ENCODE results near the gene NCKAP5. TPM values are rescaled to one million over a fixed set of nuclear protein-coding genes. Genes with fewer than 3 reads are reported as not detected.

The NCKAP5 gene
- polyA plus RNA-seq, 2 of the 4 experiments (the other 2 are of a cell fraction), result 3.0 to 4.1 TPM

DNA sequence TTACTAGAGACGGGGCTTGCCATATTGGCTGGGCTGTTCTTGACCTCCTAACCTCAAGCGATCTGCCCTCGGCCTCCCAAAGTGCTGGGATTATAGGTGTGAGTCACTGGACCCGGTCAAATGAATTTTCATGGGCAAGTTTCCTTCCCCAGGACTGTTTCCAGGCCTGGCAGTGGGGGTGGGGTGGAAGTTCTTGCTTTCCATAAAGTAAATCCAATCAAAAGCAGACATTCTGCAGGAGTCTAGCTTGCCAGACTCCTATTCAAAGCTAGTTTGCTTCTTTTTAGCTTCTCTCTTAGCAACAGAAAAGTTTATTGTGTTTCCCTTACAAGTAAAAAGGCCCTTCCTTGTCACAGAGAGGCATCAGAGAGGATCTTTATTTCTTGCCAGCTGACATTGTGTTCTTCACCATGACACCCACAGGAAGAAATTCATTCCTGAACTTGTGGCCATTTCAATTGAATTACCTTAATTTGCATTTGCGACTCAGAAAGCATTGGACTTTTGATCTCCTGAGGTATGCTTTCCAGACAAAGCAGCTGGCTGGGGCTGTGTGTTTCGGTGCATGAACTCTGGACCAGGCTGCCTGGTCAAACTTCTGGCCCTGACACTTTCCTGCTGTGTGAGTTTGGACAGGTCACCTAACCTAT lies 936.1 kb downstream of the NCKAP5 start (continued):
- TF ChIP-seq, protein P1, sequence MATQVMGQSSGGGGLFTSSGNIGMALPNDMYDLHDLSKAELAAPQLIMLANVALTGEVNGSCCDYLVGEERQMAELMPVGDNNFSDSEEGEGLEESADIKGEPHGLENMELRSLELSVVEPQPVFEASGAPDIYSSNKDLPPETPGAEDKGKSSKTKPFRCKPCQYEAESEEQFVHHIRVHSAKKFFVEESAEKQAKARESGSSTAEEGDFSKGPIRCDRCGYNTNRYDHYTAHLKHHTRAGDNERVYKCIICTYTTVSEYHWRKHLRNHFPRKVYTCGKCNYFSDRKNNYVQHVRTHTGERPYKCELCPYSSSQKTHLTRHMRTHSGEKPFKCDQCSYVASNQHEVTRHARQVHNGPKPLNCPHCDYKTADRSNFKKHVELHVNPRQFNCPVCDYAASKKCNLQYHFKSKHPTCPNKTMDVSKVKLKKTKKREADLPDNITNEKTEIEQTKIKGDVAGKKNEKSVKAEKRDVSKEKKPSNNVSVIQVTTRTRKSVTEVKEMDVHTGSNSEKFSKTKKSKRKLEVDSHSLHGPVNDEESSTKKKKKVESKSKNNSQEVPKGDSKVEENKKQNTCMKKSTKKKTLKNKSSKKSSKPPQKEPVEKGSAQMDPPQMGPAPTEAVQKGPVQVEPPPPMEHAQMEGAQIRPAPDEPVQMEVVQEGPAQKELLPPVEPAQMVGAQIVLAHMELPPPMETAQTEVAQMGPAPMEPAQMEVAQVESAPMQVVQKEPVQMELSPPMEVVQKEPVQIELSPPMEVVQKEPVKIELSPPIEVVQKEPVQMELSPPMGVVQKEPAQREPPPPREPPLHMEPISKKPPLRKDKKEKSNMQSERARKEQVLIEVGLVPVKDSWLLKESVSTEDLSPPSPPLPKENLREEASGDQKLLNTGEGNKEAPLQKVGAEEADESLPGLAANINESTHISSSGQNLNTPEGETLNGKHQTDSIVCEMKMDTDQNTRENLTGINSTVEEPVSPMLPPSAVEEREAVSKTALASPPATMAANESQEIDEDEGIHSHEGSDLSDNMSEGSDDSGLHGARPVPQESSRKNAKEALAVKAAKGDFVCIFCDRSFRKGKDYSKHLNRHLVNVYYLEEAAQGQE (IDR thresholded peaks at IDR 0.05), result no peak
- TF ChIP-seq HOXB5 (CRISPR knock-in tag; IDR thresholded peaks at IDR 0.05), result no peak
- TF ChIP-seq SMC3 (IDR thresholded peaks at IDR 0.05), result no peak
- no peak for TF ChIP-seq ZC3H11A (IDR thresholded peaks at IDR 0.05)
- no peak for TF ChIP-seq RAD21 (conservative IDR thresholded peaks at IDR 0.05 in 1 of 2, IDR thresholded peaks at IDR 0.05 in 1 of 2)
- no peak for TF ChIP-seq PHF8 (IDR thresholded peaks at IDR 0.05; ENCODE audit: borderline replicate concordance, low read depth)

DNA sequence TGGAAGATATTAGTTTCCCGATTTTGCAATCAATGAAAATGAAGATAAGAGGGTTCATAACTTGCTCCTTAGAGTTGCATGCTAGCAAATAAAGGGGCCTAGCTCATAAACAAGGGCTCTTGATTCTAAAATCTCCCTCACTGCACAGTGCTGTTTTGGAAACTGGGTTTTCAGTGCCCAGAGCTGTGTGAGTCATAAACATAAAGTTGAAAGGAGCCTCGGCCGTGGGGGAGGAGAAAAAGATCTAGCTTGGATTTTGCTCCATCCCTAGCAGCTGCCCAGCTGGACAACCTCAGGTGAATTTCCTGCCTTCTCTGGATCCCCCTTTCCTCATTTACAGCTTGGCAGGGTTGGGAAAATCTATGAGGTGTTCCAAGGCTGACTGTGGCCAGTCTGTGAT lies 940.7 kb downstream of the NCKAP5 start:
- H3K4me2 ChIP-seq, result no peak overlapping the region

DNA sequence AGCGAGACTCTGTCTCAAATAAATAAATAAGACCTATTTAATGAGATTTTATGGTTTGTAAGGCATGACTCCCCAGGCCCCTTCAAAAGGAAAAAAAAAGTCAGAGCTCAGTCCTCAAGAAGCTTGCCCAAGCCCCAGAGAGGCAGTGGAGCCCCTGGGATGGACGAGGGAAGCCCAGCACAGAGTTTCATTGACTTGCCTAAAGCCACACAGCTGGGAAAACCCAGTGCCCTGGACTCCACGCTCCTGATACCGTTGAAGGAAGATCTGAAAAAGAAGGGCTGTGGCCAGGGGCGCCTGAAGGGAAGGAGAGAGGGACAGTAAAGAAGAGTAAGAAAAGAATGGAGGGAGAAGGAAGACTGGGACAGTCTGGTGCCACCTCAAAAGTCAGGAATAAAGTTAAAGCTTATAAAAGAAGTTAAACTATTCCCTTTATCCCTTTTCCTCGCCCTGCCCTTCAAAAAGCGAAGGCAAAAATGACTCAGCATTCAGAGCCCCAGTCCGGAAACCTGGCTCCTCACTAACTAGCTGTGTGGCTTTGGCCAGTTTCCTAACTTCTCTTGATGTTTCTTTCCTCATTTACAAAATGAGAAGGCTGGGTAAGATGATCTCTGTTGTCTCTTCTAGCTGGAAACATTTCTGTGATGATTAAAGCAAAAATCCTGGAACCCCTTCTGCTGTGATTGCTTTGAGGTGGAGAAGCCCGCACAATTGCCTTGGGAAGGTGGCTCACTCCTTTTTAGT lies 945.0 kb downstream of the NCKAP5 start:
- no peak overlapping the region for H3K4me3 ChIP-seq
- TF ChIP-seq PHF8 (IDR thresholded peaks at IDR 0.05; ENCODE audit: borderline replicate concordance, low read depth) (no peak), TP53 (CRISPR knock-in tag; IDR thresholded peaks at IDR 0.05) (no peak), NPAS2 (CRISPR knock-in tag; IDR thresholded peaks at IDR 0.05; ENCODE audit: borderline replicate concordance) (no peak), CHD4 (IDR thresholded peaks at IDR 0.05; ENCODE audit: borderline replicate concordance) (no peak), POLR2AphosphoS2 (conservative IDR thresholded peaks at IDR 0.05; ENCODE audit: low read length) (no peak), HOXA7 (CRISPR knock-in tag; IDR thresholded peaks at IDR 0.05) (no peak), ZC3H11A (IDR thresholded peaks at IDR 0.05) (no peak), EHMT2 (IDR thresholded peaks at IDR 0.05; ENCODE audit: low read depth) (no peak), MYC (IDR thresholded peaks at IDR 0.05; ENCODE audit: borderline replicate concordance, low read length) (no peak)
- TF ChIP-seq, protein P2, sequence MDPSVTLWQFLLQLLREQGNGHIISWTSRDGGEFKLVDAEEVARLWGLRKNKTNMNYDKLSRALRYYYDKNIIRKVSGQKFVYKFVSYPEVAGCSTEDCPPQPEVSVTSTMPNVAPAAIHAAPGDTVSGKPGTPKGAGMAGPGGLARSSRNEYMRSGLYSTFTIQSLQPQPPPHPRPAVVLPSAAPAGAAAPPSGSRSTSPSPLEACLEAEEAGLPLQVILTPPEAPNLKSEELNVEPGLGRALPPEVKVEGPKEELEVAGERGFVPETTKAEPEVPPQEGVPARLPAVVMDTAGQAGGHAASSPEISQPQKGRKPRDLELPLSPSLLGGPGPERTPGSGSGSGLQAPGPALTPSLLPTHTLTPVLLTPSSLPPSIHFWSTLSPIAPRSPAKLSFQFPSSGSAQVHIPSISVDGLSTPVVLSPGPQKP (IDR thresholded peaks at IDR 0.05; ENCODE audit: low read depth, low read length), result no peak
- TF ChIP-seq, protein P3, sequence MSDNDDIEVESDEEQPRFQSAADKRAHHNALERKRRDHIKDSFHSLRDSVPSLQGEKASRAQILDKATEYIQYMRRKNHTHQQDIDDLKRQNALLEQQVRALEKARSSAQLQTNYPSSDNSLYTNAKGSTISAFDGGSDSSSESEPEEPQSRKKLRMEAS (IDR thresholded peaks at IDR 0.05), result no peak
- 85% methylated on average over 9 of the region's 9 CpGs for WGBS (ENCODE audit: missing lambda C conversion rate)
- peaks cover 19% of the 10 kb centered on the region; the same call in 2 of the 3 replicates for H3K4me1 ChIP-seq
- DNase-seq (ENCODE audit: low read depth in 1 of 2, low spot score in 1 of 2), result no peak
- ATAC-seq, result no peak
- H3K27ac ChIP-seq, result peak overlapping the region; percentile 44 to 77; a peak in 4 of 6 replicates
- ChIA-PET POLR2A (no interaction called here), CTCF (interaction anchor here (1.6 kb wide), 1 partner anchor 57 kb away, joined by 3 read pairs; no protein-coding TSS in a partner anchor)
- FAIRE-seq, result no peak
- H3K4me2 ChIP-seq, result peak overlapping the region; percentile 9; the same call in 1 of the 3 replicates
- no peaks in the 10 kb centered on the region for H3K9me3 ChIP-seq

More for the DNA sequence above, 940.7 kb downstream of the NCKAP5 start:
- CTCF ChIA-PET, result no interaction called here
- no peak for ATAC-seq
- FAIRE-seq, result no peak
- peak overlapping the region in 1 of 2 experiments; percentile 2; a peak in 2 of 6 replicates for H3K27ac ChIP-seq
- H3K4me3 ChIP-seq, result no peak overlapping the region
- no peak for DNase-seq (ENCODE audit: low read depth in 1 of 2, low spot score in 1 of 2)
- H3K9me3 ChIP-seq, result no peaks in the 10 kb centered on the region
- POLR2A ChIA-PET, result no interaction called here
- peaks cover 25% of the 10 kb centered on the region for H3K4me1 ChIP-seq
- no peak for TF ChIP-seq ESRRA (IDR thresholded peaks at IDR 0.05; ENCODE audit: borderline replicate concordance, low read length)
- no peak for TF ChIP-seq HOXB5 (CRISPR knock-in tag; IDR thresholded peaks at IDR 0.05)
- TF ChIP-seq, protein P4, sequence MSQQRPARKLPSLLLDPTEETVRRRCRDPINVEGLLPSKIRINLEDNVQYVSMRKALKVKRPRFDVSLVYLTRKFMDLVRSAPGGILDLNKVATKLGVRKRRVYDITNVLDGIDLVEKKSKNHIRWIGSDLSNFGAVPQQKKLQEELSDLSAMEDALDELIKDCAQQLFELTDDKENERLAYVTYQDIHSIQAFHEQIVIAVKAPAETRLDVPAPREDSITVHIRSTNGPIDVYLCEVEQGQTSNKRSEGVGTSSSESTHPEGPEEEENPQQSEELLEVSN (IDR thresholded peaks at IDR 0.05; ENCODE audit: borderline replicate concordance, low read depth), result no peak
- no peak for TF ChIP-seq HOXB13 (CRISPR knock-in tag; IDR thresholded peaks at IDR 0.05; ENCODE audit: low read depth)
- TF ChIP-seq, protein P5, sequence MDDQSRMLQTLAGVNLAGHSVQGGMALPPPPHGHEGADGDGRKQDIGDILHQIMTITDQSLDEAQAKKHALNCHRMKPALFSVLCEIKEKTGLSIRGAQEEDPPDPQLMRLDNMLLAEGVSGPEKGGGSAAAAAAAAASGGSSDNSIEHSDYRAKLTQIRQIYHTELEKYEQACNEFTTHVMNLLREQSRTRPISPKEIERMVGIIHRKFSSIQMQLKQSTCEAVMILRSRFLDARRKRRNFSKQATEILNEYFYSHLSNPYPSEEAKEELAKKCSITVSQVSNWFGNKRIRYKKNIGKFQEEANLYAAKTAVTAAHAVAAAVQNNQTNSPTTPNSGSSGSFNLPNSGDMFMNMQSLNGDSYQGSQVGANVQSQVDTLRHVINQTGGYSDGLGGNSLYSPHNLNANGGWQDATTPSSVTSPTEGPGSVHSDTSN (IDR thresholded peaks at IDR 0.05), result no peak
- no peak for TF ChIP-seq RARB (CRISPR knock-in tag; IDR thresholded peaks at IDR 0.05)
- TF ChIP-seq FOSL2 (IDR thresholded peaks at IDR 0.05), result no peak
- TF ChIP-seq FOSL2 (CRISPR knock-in tag; IDR thresholded peaks at IDR 0.05), result no peak
- no peak for TF ChIP-seq CHD2 (IDR thresholded peaks at IDR 0.05; ENCODE audit: low read length, partially characterized antibody)
- TF ChIP-seq RFX5 (IDR thresholded peaks at IDR 0.05), result no peak
- TF ChIP-seq BHLHE40 (IDR thresholded peaks at IDR 0.05; ENCODE audit: low read depth, low read length), result no peak
- WGBS (ENCODE audit: missing lambda C conversion rate), result 69% methylated on average over 3 of the region's 3 CpGs

Data from A549 (cell line).